ENCODE results near the gene MACC1.

The MACC1 gene, protein sequence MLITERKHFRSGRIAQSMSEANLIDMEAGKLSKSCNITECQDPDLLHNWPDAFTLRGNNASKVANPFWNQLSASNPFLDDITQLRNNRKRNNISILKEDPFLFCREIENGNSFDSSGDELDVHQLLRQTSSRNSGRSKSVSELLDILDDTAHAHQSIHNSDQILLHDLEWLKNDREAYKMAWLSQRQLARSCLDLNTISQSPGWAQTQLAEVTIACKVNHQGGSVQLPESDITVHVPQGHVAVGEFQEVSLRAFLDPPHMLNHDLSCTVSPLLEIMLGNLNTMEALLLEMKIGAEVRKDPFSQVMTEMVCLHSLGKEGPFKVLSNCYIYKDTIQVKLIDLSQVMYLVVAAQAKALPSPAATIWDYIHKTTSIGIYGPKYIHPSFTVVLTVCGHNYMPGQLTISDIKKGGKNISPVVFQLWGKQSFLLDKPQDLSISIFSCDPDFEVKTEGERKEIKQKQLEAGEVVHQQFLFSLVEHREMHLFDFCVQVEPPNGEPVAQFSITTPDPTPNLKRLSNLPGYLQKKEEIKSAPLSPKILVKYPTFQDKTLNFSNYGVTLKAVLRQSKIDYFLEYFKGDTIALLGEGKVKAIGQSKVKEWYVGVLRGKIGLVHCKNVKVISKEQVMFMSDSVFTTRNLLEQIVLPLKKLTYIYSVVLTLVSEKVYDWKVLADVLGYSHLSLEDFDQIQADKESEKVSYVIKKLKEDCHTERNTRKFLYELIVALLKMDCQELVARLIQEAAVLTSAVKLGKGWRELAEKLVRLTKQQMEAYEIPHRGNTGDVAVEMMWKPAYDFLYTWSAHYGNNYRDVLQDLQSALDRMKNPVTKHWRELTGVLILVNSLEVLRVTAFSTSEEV

GRCh38 chr7:20217193-20217948, at the start of gene MACC1:
MACC1 (minus strand) TSS chr7:20217384; CDS start chr7:20161862, 55,522 bp downstream.
- Histone ChIP-seq H3K9me3 (ENCODE audit: insufficient read depth, low read length) (0 out of 2 replicates have a peak, but pooled peaks cover 3% of the 10 kb centered on the region), H3K36me3 (ENCODE audit: insufficient read depth, insufficient read length, low read length) (no peaks in the 10 kb centered on the region), H3K4me1 (ENCODE audit: insufficient read depth, insufficient read length) (peaks cover 3% of the 10 kb centered on the region), H3K4me3 (ENCODE audit: insufficient read length, low read depth) (no peak within 1 kb of the TSS), H3K9ac (ENCODE audit: insufficient read length, low read depth) (no peak within 1 kb of the TSS), H3K27me3 (ENCODE audit: insufficient read depth, insufficient read length) (no peaks in the 10 kb centered on the region)
- DNase-seq (ENCODE audit: low read depth, low spot score): no peak
- TF ChIP-seq SUZ12 (IDR thresholded peaks at IDR 0.05; ENCODE audit: extremely low read depth, insufficient read depth, insufficient read length): no peak
- TF ChIP-seq ZNF274 (IDR thresholded peaks at IDR 0.05; ENCODE audit: low read depth, low read length): no peak
- TF ChIP-seq YY1 (IDR thresholded peaks at IDR 0.05; ENCODE audit: insufficient read depth, insufficient read length): no peak

DNA sequence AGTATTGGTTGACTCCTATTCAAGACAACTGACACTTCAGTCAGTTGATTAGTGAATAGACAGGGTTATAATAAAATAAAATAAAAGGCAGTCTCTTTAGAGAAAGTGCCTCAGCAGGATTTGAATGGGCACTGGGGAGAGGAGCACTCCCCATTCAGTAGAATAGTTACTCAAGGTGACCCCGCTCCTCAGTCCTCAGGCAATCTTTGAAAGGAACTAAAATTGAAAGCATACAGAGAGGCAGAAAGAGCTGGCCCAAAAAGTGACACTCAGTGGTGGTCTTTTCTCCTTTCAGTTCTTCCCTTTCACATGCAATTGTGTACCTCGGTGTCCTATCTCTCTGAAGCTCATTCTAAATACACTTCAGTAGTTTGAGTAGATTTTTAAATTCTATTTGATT, 47.4 kb upstream of the MACC1 start:
- Histone ChIP-seq H3K4me3 (ENCODE audit: insufficient read length, low read depth) (no peak overlapping the region), H3K4me1 (ENCODE audit: insufficient read depth, insufficient read length) (no peaks in the 10 kb centered on the region), H3K36me3 (ENCODE audit: insufficient read depth, insufficient read length, low read length) (no peaks in the 10 kb centered on the region), H3K27me3 (ENCODE audit: insufficient read depth, insufficient read length) (no peaks in the 10 kb centered on the region), H3K9ac (ENCODE audit: insufficient read length, low read depth) (no peak overlapping the region), H3K9me3 (ENCODE audit: insufficient read depth, low read length) (no peaks in the 10 kb centered on the region)
- DNase-seq (ENCODE audit: low read depth, low spot score): no peak
- TF ChIP-seq SUZ12 (IDR thresholded peaks at IDR 0.05; ENCODE audit: extremely low read depth, insufficient read depth, insufficient read length) (no peak), YY1 (IDR thresholded peaks at IDR 0.05; ENCODE audit: insufficient read depth, insufficient read length) (no peak), ZNF274 (IDR thresholded peaks at IDR 0.05; ENCODE audit: low read depth, low read length) (no peak)

DNA sequence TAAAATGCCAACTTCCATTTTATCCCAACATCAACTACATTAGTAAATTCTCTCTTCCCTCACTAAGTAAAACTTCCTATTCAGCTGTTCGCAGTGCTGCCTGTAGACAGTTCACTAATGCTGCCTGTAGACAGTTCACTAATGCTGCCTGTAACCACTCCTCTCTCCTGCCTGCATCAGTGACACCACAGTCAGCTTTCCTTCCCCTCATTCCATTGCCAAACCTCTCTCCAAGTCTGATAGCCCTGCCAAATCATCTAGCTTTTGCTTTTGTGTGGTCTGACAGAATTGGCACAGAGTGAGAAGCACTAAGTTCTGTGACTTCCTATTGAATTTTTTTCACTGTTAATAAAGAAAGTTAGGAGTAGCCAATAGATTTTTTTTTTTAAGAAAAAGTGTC, 43.0 kb upstream of the MACC1 start:
- H3K9me3 ChIP-seq (ENCODE audit: insufficient read depth, low read length): no peaks in the 10 kb centered on the region
- DNase-seq (ENCODE audit: low read depth, low spot score): no peak
- no peaks in the 10 kb centered on the region for H3K36me3 ChIP-seq (ENCODE audit: insufficient read depth, insufficient read length, low read length)
- no peak overlapping the region for H3K4me3 ChIP-seq (ENCODE audit: insufficient read length, low read depth)
- no peaks in the 10 kb centered on the region for H3K4me1 ChIP-seq (ENCODE audit: insufficient read depth, insufficient read length)
- TF ChIP-seq YY1 (IDR thresholded peaks at IDR 0.05; ENCODE audit: insufficient read depth, insufficient read length) (no peak), ZNF274 (IDR thresholded peaks at IDR 0.05; ENCODE audit: low read depth, low read length) (no peak), SUZ12 (IDR thresholded peaks at IDR 0.05; ENCODE audit: extremely low read depth, insufficient read depth, insufficient read length) (no peak)
- H3K27me3 ChIP-seq (ENCODE audit: insufficient read depth, insufficient read length): no peaks in the 10 kb centered on the region
- no peak overlapping the region for H3K9ac ChIP-seq (ENCODE audit: insufficient read length, low read depth)

DNA sequence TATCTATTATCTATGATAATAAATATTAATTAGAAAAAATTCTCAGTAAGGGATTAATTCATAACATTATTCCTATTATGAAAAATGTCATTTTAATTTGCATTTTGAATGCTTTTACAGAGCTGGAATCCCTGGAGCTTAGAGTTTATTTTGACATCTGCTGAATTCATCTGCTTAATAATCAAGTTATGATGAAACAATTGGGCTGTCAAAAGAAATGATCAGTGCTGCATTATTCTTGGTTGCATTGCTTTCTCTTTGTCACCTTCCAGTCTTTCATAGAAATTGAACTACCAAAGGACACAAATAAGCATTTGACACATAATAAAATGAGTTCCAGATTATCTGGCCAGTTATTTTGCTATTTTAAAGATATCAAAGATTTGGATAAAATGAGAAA, 40.0 kb upstream of the MACC1 start:
- Histone ChIP-seq H3K27me3 (ENCODE audit: insufficient read depth, insufficient read length) (no peaks in the 10 kb centered on the region), H3K4me3 (ENCODE audit: insufficient read length, low read depth) (no peak overlapping the region), H3K9me3 (ENCODE audit: insufficient read depth, low read length) (no peaks in the 10 kb centered on the region), H3K4me1 (ENCODE audit: insufficient read depth, insufficient read length) (no peaks in the 10 kb centered on the region), H3K36me3 (ENCODE audit: insufficient read depth, insufficient read length, low read length) (no peaks in the 10 kb centered on the region), H3K9ac (ENCODE audit: insufficient read length, low read depth) (no peak overlapping the region)
- no peak for DNase-seq (ENCODE audit: low read depth, low spot score)
- TF ChIP-seq YY1 (IDR thresholded peaks at IDR 0.05; ENCODE audit: insufficient read depth, insufficient read length) (no peak), ZNF274 (IDR thresholded peaks at IDR 0.05; ENCODE audit: low read depth, low read length) (no peak), SUZ12 (IDR thresholded peaks at IDR 0.05; ENCODE audit: extremely low read depth, insufficient read depth, insufficient read length) (no peak)

DNA sequence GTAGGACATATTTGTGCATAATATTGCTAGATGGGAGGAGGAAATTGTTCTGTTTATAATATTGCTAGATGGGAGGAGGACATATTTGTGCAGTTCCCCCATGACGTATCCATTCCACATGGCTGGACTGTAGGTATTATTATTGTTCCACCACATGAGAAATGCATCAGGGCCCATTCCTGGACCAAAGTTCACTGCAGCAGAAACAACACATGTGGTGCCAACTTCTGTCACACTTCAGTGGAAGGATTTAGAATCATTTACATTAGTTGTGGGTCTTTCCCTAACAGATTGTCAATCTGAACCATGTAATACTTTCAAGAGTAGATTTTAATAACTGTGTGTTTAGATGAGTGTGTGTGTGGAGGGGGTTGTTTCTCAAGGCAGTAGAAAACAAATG, 32.7 kb upstream of the MACC1 start:
- TF ChIP-seq YY1 (IDR thresholded peaks at IDR 0.05; ENCODE audit: insufficient read depth, insufficient read length) (no peak), SUZ12 (IDR thresholded peaks at IDR 0.05; ENCODE audit: extremely low read depth, insufficient read depth, insufficient read length) (no peak), ZNF274 (IDR thresholded peaks at IDR 0.05; ENCODE audit: low read depth, low read length) (no peak)
- no peak overlapping the region for H3K4me3 ChIP-seq (ENCODE audit: insufficient read length, low read depth)
- H3K36me3 ChIP-seq (ENCODE audit: insufficient read depth, insufficient read length, low read length): no peaks in the 10 kb centered on the region
- no peaks in the 10 kb centered on the region for H3K9me3 ChIP-seq (ENCODE audit: insufficient read depth, low read length)
- no peak for DNase-seq (ENCODE audit: low read depth, low spot score)
- no peaks in the 10 kb centered on the region for H3K4me1 ChIP-seq (ENCODE audit: insufficient read depth, insufficient read length)
- no peak overlapping the region for H3K9ac ChIP-seq (ENCODE audit: insufficient read length, low read depth)
- no peaks in the 10 kb centered on the region for H3K27me3 ChIP-seq (ENCODE audit: insufficient read depth, insufficient read length)

- no peak overlapping the region for H3K4me3 ChIP-seq (ENCODE audit: insufficient read length, low read depth)
- DNase-seq (ENCODE audit: low read depth, low spot score): no peak
- no peaks in the 10 kb centered on the region for H3K4me1 ChIP-seq (ENCODE audit: insufficient read depth, insufficient read length)
- no peaks in the 10 kb centered on the region for H3K9me3 ChIP-seq (ENCODE audit: insufficient read depth, low read length)
- H3K27me3 ChIP-seq (ENCODE audit: insufficient read depth, insufficient read length): no peaks in the 10 kb centered on the region
- H3K36me3 ChIP-seq (ENCODE audit: insufficient read depth, insufficient read length, low read length): no peaks in the 10 kb centered on the region
- no peak overlapping the region for H3K9ac ChIP-seq (ENCODE audit: insufficient read length, low read depth)
- no peak for TF ChIP-seq SUZ12 (IDR thresholded peaks at IDR 0.05; ENCODE audit: extremely low read depth, insufficient read depth, insufficient read length)
Observed at GRCh38 chr7:20249376-20249775, 32.2 kb upstream of the MACC1 start.

Measured in NT2/D1 (cell line).